K562 (cell line): ENCODE results near the gene MYOZ1.

Source experiments
- HSF4 ChIP-seq: fragments of 250-450 bp; sonication (Bioruptor Pico); IDR thresholded peaks from 2 replicates; pipeline ENCODE4 v2.1.2; 2022; ENCODE audit warnings: mild to moderate bottlenecking, moderate library complexity, borderline replicate concordance
- MYNN ChIP-seq, 2 experiments: sonication (generic); formaldehyde crosslinking in 1 of 2; IDR thresholded peaks; 2 replicates each; pipeline versions ENCODE4 v1.5.0 to v1.6.1; 2016 to 2020; ENCODE audit warnings: antibody characterized with exemption in 1 of 2, missing genetic modification reagents in 1 of 2
- SPI1 ChIP-seq: IDR thresholded peaks from 2 replicates; pipeline ENCODE4 v1.6.1; 2011; ENCODE audit warnings: low read depth, low read length, control low read depth, borderline replicate concordance
- ZNF609 ChIP-seq: sonication (generic); formaldehyde crosslinking; IDR thresholded peaks from 2 replicates; pipeline ENCODE4 v1.8.1; 2023; ENCODE audit warnings: missing genetic modification reagents, mild to moderate bottlenecking, borderline replicate concordance
- TF ChIP-seq, protein P1 (sequence below): fragments of 150-350 bp; IDR thresholded peaks from 2 replicates; pipeline ENCODE4 v1.6.1; 2014; ENCODE audit warnings: low read depth, mild to moderate bottlenecking, low read length, borderline replicate concordance
- TF ChIP-seq, protein P2 (sequence below): sonication (generic); formaldehyde crosslinking; IDR thresholded peaks from 2 replicates; pipeline ENCODE4 v1.8.0; 2022; ENCODE audit warnings: mild to moderate bottlenecking, missing genetic modification reagents

DNA sequence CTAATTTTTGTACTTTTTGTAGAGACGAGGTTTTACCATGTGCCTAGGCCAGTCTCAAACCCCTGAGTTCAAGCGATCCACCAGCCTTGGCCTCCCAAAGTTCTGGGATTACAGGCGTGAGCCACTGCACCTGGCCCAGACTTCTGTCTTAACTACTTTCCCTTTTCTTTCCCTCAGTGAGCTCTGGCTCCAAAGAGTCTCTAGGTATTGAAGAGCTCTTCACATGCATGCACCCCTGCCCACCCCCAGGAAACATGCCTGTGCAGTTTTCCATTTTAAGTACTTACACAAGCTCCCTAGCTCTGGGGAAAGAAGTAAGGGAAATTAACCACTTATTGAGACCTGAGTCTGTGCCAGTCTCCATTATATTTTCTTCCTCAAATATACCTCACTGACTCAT, 2.0 kb downstream of the MYOZ1 start:
- TF ChIP-seq SPI1 (no peak), MYNN (IDR thresholded peaks at IDR 0.05) (no peak), MYNN (CRISPR knock-in tag; IDR thresholded peaks at IDR 0.05) (no peak), ZNF609 (CRISPR knock-in tag) (no peak), HSF4 (CRISPR knock-in tag) (no peak)
- TF ChIP-seq, protein P1, sequence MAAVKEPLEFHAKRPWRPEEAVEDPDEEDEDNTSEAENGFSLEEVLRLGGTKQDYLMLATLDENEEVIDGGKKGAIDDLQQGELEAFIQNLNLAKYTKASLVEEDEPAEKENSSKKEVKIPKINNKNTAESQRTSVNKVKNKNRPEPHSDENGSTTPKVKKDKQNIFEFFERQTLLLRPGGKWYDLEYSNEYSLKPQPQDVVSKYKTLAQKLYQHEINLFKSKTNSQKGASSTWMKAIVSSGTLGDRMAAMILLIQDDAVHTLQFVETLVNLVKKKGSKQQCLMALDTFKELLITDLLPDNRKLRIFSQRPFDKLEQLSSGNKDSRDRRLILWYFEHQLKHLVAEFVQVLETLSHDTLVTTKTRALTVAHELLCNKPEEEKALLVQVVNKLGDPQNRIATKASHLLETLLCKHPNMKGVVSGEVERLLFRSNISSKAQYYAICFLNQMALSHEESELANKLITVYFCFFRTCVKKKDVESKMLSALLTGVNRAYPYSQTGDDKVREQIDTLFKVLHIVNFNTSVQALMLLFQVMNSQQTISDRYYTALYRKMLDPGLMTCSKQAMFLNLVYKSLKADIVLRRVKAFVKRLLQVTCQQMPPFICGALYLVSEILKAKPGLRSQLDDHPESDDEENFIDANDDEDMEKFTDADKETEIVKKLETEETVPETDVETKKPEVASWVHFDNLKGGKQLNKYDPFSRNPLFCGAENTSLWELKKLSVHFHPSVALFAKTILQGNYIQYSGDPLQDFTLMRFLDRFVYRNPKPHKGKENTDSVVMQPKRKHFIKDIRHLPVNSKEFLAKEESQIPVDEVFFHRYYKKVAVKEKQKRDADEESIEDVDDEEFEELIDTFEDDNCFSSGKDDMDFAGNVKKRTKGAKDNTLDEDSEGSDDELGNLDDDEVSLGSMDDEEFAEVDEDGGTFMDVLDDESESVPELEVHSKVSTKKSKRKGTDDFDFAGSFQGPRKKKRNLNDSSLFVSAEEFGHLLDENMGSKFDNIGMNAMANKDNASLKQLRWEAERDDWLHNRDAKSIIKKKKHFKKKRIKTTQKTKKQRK = no peak
- TF ChIP-seq, protein P2, sequence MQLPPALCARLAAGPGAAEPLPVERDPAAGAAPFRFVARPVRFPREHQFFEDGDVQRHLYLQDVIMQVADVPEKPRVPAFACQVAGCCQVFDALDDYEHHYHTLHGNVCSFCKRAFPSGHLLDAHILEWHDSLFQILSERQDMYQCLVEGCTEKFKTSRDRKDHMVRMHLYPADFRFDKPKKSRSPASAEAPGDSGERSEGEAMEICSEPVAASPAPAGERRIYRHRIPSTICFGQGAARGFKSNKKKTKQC = no peak
